H1 (cell line): ENCODE results near the gene JPH3. TPM values are rescaled to one million over a fixed set of nuclear protein-coding genes. Genes with fewer than 3 reads are reported as not detected.

Source experiments
- CTCF ChIA-PET: fragments of 300-600 bp; sonication (Branson Sonifier 250); formaldehyde crosslinking; loops from one replicate; lab custom pipeline; 2021; ENCODE audit not compliant: partially characterized antibody; lab: Charles Lee
- POLR2A ChIA-PET: fragments of 300-600 bp; sonication (Branson Sonifier 250); formaldehyde crosslinking; loops from one replicate; lab custom pipeline; 2021; ENCODE audit warnings: inconsistent platforms; ENCODE audit not compliant: partially characterized antibody; lab: Charles Lee
- DNase-seq, 2 experiments: peaks; one replicate each; pipeline versions ENCODE4 v3.0.0 to v3.0.0-alpha.2; 2010 to 2022; ENCODE audit warnings: low spot score in 2 of 2, low read depth in 1 of 2, mixed read lengths in 1 of 2
- FAIRE-seq: peaks from 2 replicates; lab custom pipeline; 2011; peaks lifted over from hg19 to GRCh38; lab: Jason Lieb, UNC
- H2AFZ ChIP-seq: 2 replicates; pipeline ENCODE4 v1.8.1; 2012; ENCODE audit warnings: low read length, inconsistent platforms
- H2AK5ac ChIP-seq: 2 replicates; pipeline ENCODE4 v1.6.1; 2013; ENCODE audit warnings: low read depth, low read length
- H2BK120ac ChIP-seq: replicated peaks from 2 replicates; pipeline ENCODE3; 2013; ENCODE audit warnings: low read depth, low read length, inconsistent platforms
- H2BK12ac ChIP-seq: 2 replicates; pipeline ENCODE4 v1.6.1; 2013; ENCODE audit warnings: low read depth, low read length
- H2BK15ac ChIP-seq: 2 replicates; pipeline ENCODE4 v1.6.1; 2013; ENCODE audit warnings: low read length
- H2BK20ac ChIP-seq: 2 replicates; pipeline ENCODE4 v1.6.1; 2013; ENCODE audit warnings: low read length
- H2BK5ac ChIP-seq: 2 replicates; pipeline ENCODE4 v1.6.1; 2013; ENCODE audit warnings: low read depth, low read length
- H3K14ac ChIP-seq: 2 replicates; pipeline ENCODE4 v1.6.1; 2013; ENCODE audit warnings: inconsistent platforms; ENCODE audit not compliant: insufficient read length
- H3K18ac ChIP-seq: 2 replicates; pipeline ENCODE4 v1.6.1; 2013; ENCODE audit warnings: low read length; ENCODE audit errors: extremely low read depth
- H3K23ac ChIP-seq: 2 replicates; pipeline ENCODE4 v1.6.1; 2013; ENCODE audit warnings: inconsistent platforms; ENCODE audit not compliant: insufficient read length
- H3K23me2 ChIP-seq: 2 replicates; pipeline ENCODE4 v1.6.1; 2013; ENCODE audit warnings: low read depth, low read length
- H3K27ac ChIP-seq: 2 replicates; pipeline ENCODE4 v1.6.1; 2011; ENCODE audit warnings: low read depth, low read length, inconsistent platforms
- H3K27me3 ChIP-seq, 4 experiments: replicated peaks in 1 of 4; 1 replicate in 1 of 4; 2 replicates in 3 of 4; pipeline versions ENCODE4 v1.6.1 to v1.8.1; 2011 to 2013; ENCODE audit warnings: low read length in 3 of 4, mild to moderate bottlenecking in 3 of 4, inconsistent platforms in 2 of 4, mixed read lengths in 2 of 4, moderate library complexity in 1 of 4; ENCODE audit not compliant: control insufficient read depth in 3 of 4, insufficient read depth in 3 of 4; ENCODE audit errors: extremely low read depth in 1 of 4
- H3K36me3 ChIP-seq, 4 experiments: 2 replicates each; pipeline versions ENCODE4 v1.6.1 to v1.8.1; 2011 to 2013; ENCODE audit warnings: mild to moderate bottlenecking in 4 of 4, low read length in 3 of 4, moderate library complexity in 2 of 4, control low read depth in 1 of 4, inconsistent platforms in 1 of 4; ENCODE audit not compliant: insufficient read depth in 4 of 4, control insufficient read depth in 2 of 4
- H3K4ac ChIP-seq: replicated peaks from 2 replicates; pipeline ENCODE3; 2013; ENCODE audit warnings: low read length, low read depth, mixed read lengths, inconsistent platforms; ENCODE audit not compliant: insufficient read length
- H3K4me1 ChIP-seq, 4 experiments: replicated peaks in 1 of 4; 1 replicate in 1 of 4; 2 replicates in 3 of 4; pipeline versions ENCODE4 v1.6.1 to v1.8.1; 2011 to 2013; ENCODE audit warnings: low read length in 3 of 4, inconsistent platforms in 2 of 4, mixed read lengths in 1 of 4; ENCODE audit not compliant: insufficient read depth in 4 of 4, control insufficient read depth in 3 of 4
- H3K4me2 ChIP-seq, 2 experiments: 2 replicates each; pipeline versions ENCODE4 v1.6.1 to v1.8.1; 2011 to 2013; ENCODE audit warnings: low read depth in 2 of 2, low read length in 2 of 2, control low read depth in 1 of 2, inconsistent platforms in 1 of 2, mild to moderate bottlenecking in 1 of 2; ENCODE audit not compliant: insufficient read depth in 1 of 2
- H3K4me3 ChIP-seq, 4 experiments: fragments of 200-600, 300-600 bp in 1 of 4; sonication (generic), shearing (Covaris generic), sonication (Bioruptor Twin) in 1 of 4; 2 replicates each; pipeline versions ENCODE4 v1.5.1 to v1.8.1; 2011 to 2016; ENCODE audit warnings: low read length in 4 of 4, low read depth in 3 of 4, control low read depth in 2 of 4, inconsistent platforms in 2 of 4, mild to moderate bottlenecking in 2 of 4, mixed read lengths in 1 of 4, moderate library complexity in 1 of 4; ENCODE audit not compliant: insufficient read depth in 2 of 4; ENCODE audit errors: extremely low read depth in 1 of 4
- H3K56ac ChIP-seq: replicated peaks from 2 replicates; pipeline ENCODE3; 2013; ENCODE audit warnings: low read depth, mild to moderate bottlenecking, mixed read lengths, low read length, inconsistent platforms; ENCODE audit not compliant: insufficient read length
- H3K79me1 ChIP-seq: 2 replicates; pipeline ENCODE4 v1.6.1; 2013; ENCODE audit warnings: low read depth, low read length, control low read depth
- H3K79me2 ChIP-seq, 2 experiments: 2 replicates each; pipeline versions ENCODE4 v1.6.1 to v1.8.1; 2012 to 2013; ENCODE audit warnings: low read length in 2 of 2, mild to moderate bottlenecking in 2 of 2, inconsistent platforms in 1 of 2; ENCODE audit not compliant: insufficient read depth in 2 of 2, control insufficient read depth in 1 of 2
- H3K9ac ChIP-seq, 4 experiments: replicated peaks in 1 of 4; 1 replicate in 1 of 4; 2 replicates in 3 of 4; pipeline versions ENCODE4 v1.6.1 to v1.8.1; 2011 to 2013; ENCODE audit warnings: low read depth in 3 of 4, low read length in 3 of 4, control low read depth in 2 of 4, mild to moderate bottlenecking in 2 of 4, moderate library complexity in 2 of 4, inconsistent platforms in 1 of 4; ENCODE audit errors: extremely low read depth in 1 of 4
- H3K9me3 ChIP-seq, 2 experiments: 2 replicates each; pipeline versions ENCODE4 v1.6.1 to v1.8.1; 2012 to 2013; ENCODE audit warnings: mild to moderate bottlenecking in 2 of 2, moderate library complexity in 2 of 2, control low read depth in 1 of 2, inconsistent platforms in 1 of 2, low read depth in 1 of 2, low read length in 1 of 2, mixed read lengths in 1 of 2; ENCODE audit not compliant: insufficient read depth in 2 of 2
- H4K20me1 ChIP-seq, 2 experiments: replicated peaks in 1 of 2; 2 replicates each; pipeline versions ENCODE3 to v1.8.1; 2011 to 2013; ENCODE audit warnings: inconsistent platforms in 2 of 2, low read length in 2 of 2, mild to moderate bottlenecking in 1 of 2; ENCODE audit not compliant: insufficient read depth in 2 of 2, control insufficient read depth in 1 of 2
- H4K5ac ChIP-seq: 2 replicates; pipeline ENCODE4 v1.6.1; 2013; ENCODE audit warnings: low read length, low read depth, mixed read lengths, inconsistent platforms; ENCODE audit not compliant: insufficient read length
- H4K8ac ChIP-seq: 2 replicates; pipeline ENCODE4 v1.8.0; 2013; ENCODE audit warnings: mild to moderate bottlenecking, moderate library complexity, low read length, inconsistent platforms; ENCODE audit not compliant: insufficient read depth; ENCODE audit errors: extremely low read depth
- H4K91ac ChIP-seq: replicated peaks from 2 replicates; pipeline ENCODE3; 2013; ENCODE audit warnings: low read length, mixed read lengths, inconsistent platforms; ENCODE audit not compliant: insufficient read length
- CREB1 ChIP-seq: IDR thresholded peaks from 2 replicates; pipeline ENCODE4 v1.6.1; 2012; ENCODE audit warnings: inconsistent platforms
- EP300 ChIP-seq, 2 experiments: IDR thresholded peaks; 1 replicate in 1 of 2; 2 replicates in 1 of 2; pipeline ENCODE4 v1.6.1; 2011 to 2012; ENCODE audit warnings: low read depth in 2 of 2, low read length in 2 of 2, mild to moderate bottlenecking in 2 of 2, borderline replicate concordance in 1 of 2, inconsistent platforms in 1 of 2, moderate library complexity in 1 of 2
- MAX ChIP-seq: IDR thresholded peaks from 2 replicates; pipeline ENCODE4 v1.6.1; 2012; ENCODE audit warnings: inconsistent platforms
- POLR2AphosphoS5 ChIP-seq: IDR thresholded peaks from 2 replicates; pipeline ENCODE4 v1.6.1; 2011; ENCODE audit warnings: low read depth, low read length
- RNF2 ChIP-seq: fragments of 200-900, 300-1000 bp; sonication (generic); IDR thresholded peaks from 2 replicates; pipeline ENCODE4 v1.7.1; 2016; ENCODE audit warnings: borderline replicate concordance, low read depth, mild to moderate bottlenecking, antibody characterized with exemption, low read length; ENCODE audit not compliant: poor library complexity, severe bottlenecking; ENCODE audit errors: missing control alignments
- SAP30 ChIP-seq: fragments of 300-600 bp; sonication (generic); IDR thresholded peaks from 2 replicates; pipeline ENCODE4 v1.7.1; 2012; ENCODE audit warnings: low read length, moderate library complexity, mild to moderate bottlenecking, inconsistent platforms; ENCODE audit not compliant: insufficient read depth, insufficient replicate concordance
- SIX5 ChIP-seq: IDR thresholded peaks from 2 replicates; pipeline ENCODE4 v1.6.1; 2011; ENCODE audit warnings: mild to moderate bottlenecking, low read depth, low read length
- SP4 ChIP-seq: IDR thresholded peaks from 2 replicates; pipeline ENCODE4 v1.6.1; 2012; ENCODE audit warnings: low read length, inconsistent platforms
- TEAD4 ChIP-seq: IDR thresholded peaks from 2 replicates; pipeline ENCODE4 v1.6.1; 2012; ENCODE audit warnings: low read depth, low read length, inconsistent platforms, mixed read lengths
- YY1 ChIP-seq: IDR thresholded peaks from 2 replicates; pipeline ENCODE4 v1.6.1; 2011; ENCODE audit warnings: low read depth, mild to moderate bottlenecking, low read length
- WGBS, 2 experiments: shearing (Covaris generic) in 1 of 2; methylation state at CpG; one replicate each; pipeline versions ENCODE4 v1.1.6 to v1.1.7; 2013 to 2015; ENCODE audit warnings: low lambda C conversion rate in 2 of 2, mixed read lengths in 2 of 2, inconsistent platforms in 1 of 2, low coverage in 1 of 2, missing lambda C conversion rate in 1 of 2; ENCODE audit not compliant: insufficient replicate concordance in 2 of 2, insufficient coverage in 1 of 2, insufficient read length in 1 of 2; ENCODE audit errors: extremely low coverage in 1 of 2, missing lambda C conversion rate in 1 of 2; 5-methylcytosine and 5-hydroxymethylcytosine counted together
- polyA plus RNA-seq, 7 experiments: library from polyadenylated mRNA; depleted of rRNA in 3 of 7; stranded (reverse) in 5 of 7; unstranded in 2 of 7; fragments of >200 nt in 5 of 7; fragments of 200-250 nt in 2 of 7; gene quantifications; 1 replicate in 5 of 7; 2 replicates in 1 of 7; 4 replicates in 1 of 7; pipeline versions ENCODE4 v1.2.1 to v1.2.3, GENCODE V29; 2011 to 2013; ENCODE audit warnings: missing spikeins in 2 of 7, mixed read lengths in 2 of 7
- total RNA-seq: library from RNA; stranded (reverse); fragmentation: NEBNext Ultra II Directional; extraction: Animal tissue kit (Norgen Biotek cat#: 25700); gene quantifications from 2 replicates; pipeline ENCODE4 v1.2.1, GENCODE V29; 2021

Gene JPH3
- total and polyA plus RNA-seq, 2 of the 8 experiments (the other 6 are each of a cell fraction or from before 2014, with no cell fraction given): 10.3 to 28.3 TPM

DNA sequence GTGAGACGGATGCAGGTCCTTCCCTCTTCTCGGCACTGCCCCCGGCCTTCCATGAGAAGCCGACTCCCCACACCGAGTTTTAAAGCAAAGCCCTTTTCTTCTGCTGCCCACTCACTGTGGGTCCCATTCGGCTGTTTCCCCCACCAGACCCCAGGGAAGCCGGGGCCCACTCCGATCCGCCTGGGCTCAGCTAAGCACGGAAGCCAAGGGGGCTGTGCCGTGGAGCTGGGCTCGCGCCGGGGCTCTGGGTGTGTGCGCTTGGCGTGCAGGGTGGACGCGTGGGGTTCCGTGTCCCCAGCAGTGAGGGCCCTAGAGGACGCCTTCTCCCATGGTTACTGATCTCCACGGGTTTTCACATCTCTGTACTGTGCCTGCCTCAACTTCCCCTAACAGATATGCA, 94.9 kb downstream of the JPH3 start:
- Histone ChIP-seq H3K4me3 (no peak overlapping the region), H3K18ac (no peak overlapping the region), H2BK12ac (no peak overlapping the region), H2AFZ (no peak overlapping the region), H2BK15ac (no peak overlapping the region), H3K27ac (no peak overlapping the region), H3K4me2 (no peak overlapping the region), H3K9ac (no peak overlapping the region), H3K27me3 (no peaks in the 10 kb centered on the region), H2BK120ac (no peak overlapping the region), H4K5ac (no peak overlapping the region), H3K23ac (no peak overlapping the region), H3K4me1 (no peaks in the 10 kb centered on the region), H3K23me2 (no peaks in the 10 kb centered on the region), H3K4ac (no peak overlapping the region), H3K14ac (no peak overlapping the region), H4K91ac (no peak overlapping the region), H2AK5ac (no peak overlapping the region), H2BK20ac (no peak overlapping the region), H4K8ac (no peak overlapping the region), H3K56ac (no peak overlapping the region), H4K20me1 (peaks cover 10 to 11% of the 10 kb centered on the region in 2 experiments), H3K79me1 (no peaks in the 10 kb centered on the region), H3K36me3 (peaks cover 9 to 40% (median 22%) of the 10 kb centered on the region in 4 experiments; a peak in 7 of 8 replicates), H2BK5ac (no peak overlapping the region), H3K79me2 (no peaks in the 10 kb centered on the region), H3K9me3 (no peaks in the 10 kb centered on the region)
- 92% methylated on average over 20 of the region's 21 CpGs; no CpG with 5 or more reads in 1 of the 2 experiments for WGBS, 2 experiments
- FAIRE-seq (no peak), DNase-seq (no peak)
- TF ChIP-seq YY1 (no peak), SAP30 (no peak), MAX (no peak), POLR2AphosphoS5 (no peak), CREB1 (no peak), EP300 (IDR thresholded peaks at IDR 0.05; ENCODE audit: borderline replicate concordance in 1 of 2, low read depth in 2 of 2, low read length in 2 of 2) (no peak), TEAD4 (no peak), SP4 (no peak), SIX5 (no peak), RNF2 (no peak)
- CTCF ChIA-PET: no interaction called here
- POLR2A ChIA-PET: no interaction called here
